COLO668 (cell line): ENCODE measurements around the gene CLDN10.
"Not testable (repeated sequence)": the region's sequence is repeated elsewhere in the genome, so short reads cannot be mapped to it uniquely, and the experiment has no call there.

Source experiments
- DNase-seq: peaks from one replicate; lab custom pipeline; 2025; ENCODE audit not compliant: unreplicated experiment; lab: John Stamatoyannopoulos, UW

Gene CLDN10

GRCh38 chr13:95541308-95541707 lies 11.2 kb upstream of the CLDN10 start:
- DNase-seq, result no peak

- no peak for DNase-seq
Observed at GRCh38 chr13:95541911-95542474, 10.5 kb upstream of the CLDN10 start.

- no peak for DNase-seq
Observed at GRCh38 chr13:95544293-95544692, 8.2 kb upstream of the CLDN10 start.

GRCh38 chr13:95546919-95547318 lies 5.6 kb upstream of the CLDN10 start:
- no peak for DNase-seq

GRCh38 chr13:95547531-95548167 lies 4.9 kb upstream of the CLDN10 start:
- no peak for DNase-seq

- no peak for DNase-seq
Observed at GRCh38 chr13:95552208-95552538, 347 bp upstream of the CLDN10 start.

GRCh38 chr13:95553581-95554385 lies 1.3 kb downstream of the CLDN10 start:
- DNase-seq, result peak; percentile 77

- no peak for DNase-seq
Observed at GRCh38 chr13:95557013-95557412, 4.5 kb downstream of the CLDN10 start.

GRCh38 chr13:95559100-95559499 lies 6.6 kb downstream of the CLDN10 start:
- no peak for DNase-seq

- DNase-seq, result no peak
Observed at GRCh38 chr13:95560387-95560786, 7.9 kb downstream of the CLDN10 start.

GRCh38 chr13:95564091-95564490 lies 11.6 kb downstream of the CLDN10 start:
- DNase-seq, result no peak

GRCh38 chr13:95564733-95565291 lies 12.3 kb downstream of the CLDN10 start:
- DNase-seq, result no peak

- DNase-seq, result not testable (repeated sequence)
Observed at GRCh38 chr13:95565758-95566157, 13.2 kb downstream of the CLDN10 start.

GRCh38 chr13:95568131-95568530 lies 15.6 kb downstream of the CLDN10 start:
- DNase-seq, result no peak

GRCh38 chr13:95570016-95570415 lies 17.5 kb downstream of the CLDN10 start:
- DNase-seq, result no peak

- DNase-seq, result peak; percentile 32
Observed at GRCh38 chr13:95571941-95572340, 19.4 kb downstream of the CLDN10 start.

GRCh38 chr13:95573221-95573620 lies 20.7 kb downstream of the CLDN10 start:
- DNase-seq, result no peak

GRCh38 chr13:95579303-95579702 lies 26.8 kb downstream of the CLDN10 start:
- no peak for DNase-seq

GRCh38 chr13:95585867-95586266 lies 33.3 kb downstream of the CLDN10 start:
- no peak for DNase-seq

GRCh38 chr13:95588134-95588533 lies 35.6 kb downstream of the CLDN10 start:
- no peak for DNase-seq

GRCh38 chr13:95588721-95589120 lies 36.2 kb downstream of the CLDN10 start:
- DNase-seq, result no peak

GRCh38 chr13:95593462-95593861 lies 40.9 kb downstream of the CLDN10 start:
- no peak for DNase-seq
